Measurements from ENCODE around the gene ACOXL.
"Not testable (repeated sequence)": the region's sequence is repeated elsewhere in the genome, so short reads cannot be mapped to it uniquely, and the experiment has no call there.

Gene ACOXL

GRCh38 chr2:111066062-111066593, 333.8 kb downstream of the ACOXL start:
- no peak for DNase-seq (ENCODE audit: low read depth)

DNA sequence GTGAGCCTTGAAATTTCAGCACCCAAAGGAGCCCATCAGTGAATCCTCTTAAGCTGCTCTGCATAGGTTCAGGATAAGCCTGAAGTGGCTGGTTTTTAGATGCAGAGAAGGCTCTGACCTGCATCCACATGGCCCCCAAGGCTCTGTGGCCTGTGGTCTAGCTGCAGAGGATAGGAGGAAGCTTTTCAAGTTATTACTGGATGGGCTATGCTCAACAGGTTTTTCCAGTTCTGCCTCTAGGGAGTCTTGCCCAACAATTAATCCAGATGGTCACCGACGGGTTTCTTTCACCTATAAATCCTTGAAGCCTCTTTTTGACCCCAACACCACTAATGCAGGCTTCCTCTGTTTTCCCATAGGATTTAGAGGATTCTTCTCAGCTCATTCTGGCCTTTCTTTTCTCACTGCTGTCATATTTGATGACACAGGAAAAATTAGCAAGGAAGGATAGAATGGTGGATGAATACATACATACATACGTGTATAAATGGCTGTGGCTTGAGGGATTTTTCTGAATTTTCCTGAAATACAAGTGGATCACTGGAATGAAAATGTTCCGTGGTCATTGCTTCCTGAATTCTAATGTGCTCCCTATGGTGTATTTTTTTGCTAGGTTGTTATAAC, 336.2 kb downstream of the ACOXL start:
- no peak for DNase-seq (ENCODE audit: low read depth)

GRCh38 chr2:111069722-111070121, 337.3 kb downstream of the ACOXL start:
- DNase-seq (ENCODE audit: low read depth): no peak

- no peak for DNase-seq (ENCODE audit: low read depth)
These were observed 339.3 kb downstream of the ACOXL start for GRCh38 chr2:111071600-111072171.

DNA sequence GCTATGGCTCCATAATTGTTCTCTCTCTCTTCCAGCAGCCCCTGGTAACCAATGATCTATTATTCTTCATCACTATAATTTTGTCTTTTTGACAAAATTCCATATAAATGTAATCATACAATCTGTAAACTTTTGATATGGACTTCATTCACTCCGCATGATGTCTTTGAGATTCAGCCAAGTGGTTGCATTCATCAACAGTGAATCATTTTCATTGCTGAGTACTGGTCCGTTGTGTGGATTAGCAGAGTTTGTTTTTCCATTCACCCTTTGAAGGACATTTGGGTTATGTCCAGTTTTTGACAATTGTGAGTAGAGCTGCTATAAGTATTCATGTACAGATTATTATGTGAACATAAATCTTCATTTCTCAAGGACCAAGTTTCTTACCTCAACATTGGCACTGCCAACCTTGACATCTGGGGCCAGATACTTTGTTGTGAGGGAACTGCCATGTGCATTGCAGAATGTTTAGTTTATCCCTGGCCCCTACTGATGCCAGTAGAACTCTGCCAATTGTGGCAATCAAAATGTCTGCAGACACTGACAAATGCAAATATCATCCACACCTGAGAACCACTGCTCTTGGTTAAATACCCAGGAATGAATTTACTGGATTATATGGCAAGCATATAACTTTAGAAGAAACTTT, 340.0 kb downstream of the ACOXL start:
- DNase-seq (ENCODE audit: low read depth): no peak

- not testable (repeated sequence) for DNase-seq (ENCODE audit: low read depth)
These were observed 350.3 kb downstream of the ACOXL start for GRCh38 chr2:111082659-111083058.

DNA sequence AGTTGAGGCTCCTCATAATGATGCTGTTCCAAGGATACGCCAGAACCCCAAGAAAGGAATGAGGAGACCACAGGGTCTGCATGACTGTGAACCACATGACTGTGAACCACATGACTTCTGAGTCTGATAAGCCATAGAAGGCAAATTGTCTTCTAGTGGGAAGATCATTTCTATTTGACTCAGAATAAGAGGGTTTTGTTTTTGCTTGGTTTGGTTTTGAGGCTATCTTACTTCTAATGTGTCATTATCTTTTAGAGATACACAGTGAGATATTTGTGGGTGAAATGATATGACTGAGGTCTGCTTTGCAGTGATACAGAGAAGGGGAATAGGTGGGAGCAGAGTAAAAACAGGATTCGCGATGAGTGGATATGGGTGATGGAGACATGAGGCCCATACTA, 359.4 kb downstream of the ACOXL start:
- no peak for DNase-seq (ENCODE audit: low read depth)

DNA sequence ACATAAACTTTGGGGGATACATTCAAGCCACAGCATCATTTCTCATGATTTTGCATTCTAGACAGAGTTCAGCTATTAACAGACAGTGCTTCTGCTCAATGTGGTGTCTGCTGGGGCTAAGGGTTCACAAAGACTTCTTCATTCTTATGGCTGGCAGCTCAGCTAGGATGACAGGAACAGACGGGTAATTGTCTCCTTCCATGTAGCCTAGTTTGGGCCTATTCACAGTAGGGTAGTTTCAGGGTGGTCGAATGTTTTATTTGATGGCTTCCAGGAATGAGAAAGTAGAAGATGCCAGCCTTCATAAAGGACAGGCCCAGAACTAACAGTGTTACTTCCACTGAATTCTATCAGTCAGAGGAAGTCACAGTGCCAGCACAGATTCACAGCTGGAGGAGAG, 362.3 kb downstream of the ACOXL start:
- no peak for DNase-seq (ENCODE audit: low read depth)

- DNase-seq (ENCODE audit: low read depth): no peak
These were observed 363.1 kb downstream of the ACOXL start for GRCh38 chr2:111095434-111095833.

DNA sequence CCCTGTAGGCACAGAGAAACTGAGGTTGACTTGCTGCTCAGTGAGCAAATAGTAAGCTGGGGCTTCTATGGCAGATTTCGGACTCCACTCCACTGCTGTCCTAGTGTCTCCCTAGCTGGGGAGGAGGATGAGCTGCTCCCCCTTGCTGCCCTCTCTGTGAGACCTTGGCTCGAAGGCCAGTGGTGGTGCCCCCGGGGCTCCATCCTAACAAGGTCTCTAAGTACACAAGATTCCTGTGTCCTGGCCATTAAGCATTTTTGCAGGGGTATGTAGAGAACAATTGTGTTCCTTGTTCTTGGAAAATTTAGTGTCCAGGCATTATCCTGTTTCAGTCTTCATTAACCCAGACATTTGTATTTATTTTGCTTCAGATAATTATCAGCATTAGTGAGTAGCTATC, 367.0 kb downstream of the ACOXL start:
- DNase-seq (ENCODE audit: low read depth): no peak

DNA sequence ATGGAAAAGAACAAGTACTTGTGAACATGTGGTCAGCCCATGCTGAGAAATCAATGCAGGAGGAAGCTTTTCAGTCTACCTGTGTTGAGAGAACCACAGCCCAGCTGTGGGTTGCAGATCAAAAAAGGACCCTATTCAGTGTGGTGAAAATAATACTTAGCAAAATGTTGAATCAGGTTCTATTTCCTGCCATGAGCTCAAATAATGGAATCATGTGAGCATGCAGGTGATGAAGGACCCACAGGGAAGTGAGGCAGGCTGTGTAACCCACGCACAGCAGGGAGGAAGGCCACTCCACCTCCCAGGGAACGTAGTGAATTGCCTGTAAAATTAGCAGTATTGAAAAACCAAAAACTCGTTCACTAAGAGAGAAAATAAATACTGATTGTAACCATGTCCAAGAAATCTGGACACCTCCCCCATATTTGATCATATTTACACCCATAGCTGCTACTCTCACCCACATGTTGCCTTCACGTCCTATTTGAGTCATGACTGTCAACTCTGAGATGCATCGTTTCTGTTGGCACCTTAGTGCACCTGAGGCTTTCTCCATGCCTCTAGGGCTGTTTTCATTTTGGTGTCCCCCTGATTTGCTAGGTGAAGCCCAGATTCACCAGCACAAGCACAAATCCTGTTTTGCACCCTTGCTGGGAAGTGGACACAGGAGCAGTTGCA, 367.9 kb downstream of the ACOXL start:
- no peak for DNase-seq (ENCODE audit: low read depth)

- DNase-seq (ENCODE audit: low read depth): no peak
These were observed 368.4 kb downstream of the ACOXL start for GRCh38 chr2:111100765-111101162.

GRCh38 chr2:111101592-111101991, 369.2 kb downstream of the ACOXL start:
- DNase-seq (ENCODE audit: low read depth): no peak

DNA sequence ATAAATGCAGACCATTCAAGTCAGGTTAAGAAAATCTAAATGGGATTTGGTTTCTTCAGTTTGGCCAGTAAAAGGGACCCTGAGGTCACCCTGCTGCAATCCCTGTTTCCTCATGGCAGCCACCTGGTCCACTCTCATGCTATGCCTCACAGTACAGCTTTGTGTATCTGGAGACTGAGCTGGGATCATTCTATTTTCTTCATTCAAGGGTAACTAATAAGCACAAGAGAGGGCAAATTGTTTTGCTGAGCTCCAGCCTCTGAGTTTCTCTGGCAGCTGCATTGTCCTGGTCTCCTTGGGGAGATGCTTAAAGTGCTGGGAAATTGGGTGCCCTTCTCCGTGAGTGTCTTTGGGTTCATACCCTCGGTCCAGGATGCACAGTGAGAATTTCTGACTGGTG, 369.8 kb downstream of the ACOXL start:
- no peak for DNase-seq (ENCODE audit: low read depth)

GRCh38 chr2:111105926-111106325, 373.6 kb downstream of the ACOXL start:
- no peak for DNase-seq (ENCODE audit: low read depth)

GRCh38 chr2:111106706-111107105, 374.3 kb downstream of the ACOXL start:
- DNase-seq (ENCODE audit: low read depth): no peak

DNA sequence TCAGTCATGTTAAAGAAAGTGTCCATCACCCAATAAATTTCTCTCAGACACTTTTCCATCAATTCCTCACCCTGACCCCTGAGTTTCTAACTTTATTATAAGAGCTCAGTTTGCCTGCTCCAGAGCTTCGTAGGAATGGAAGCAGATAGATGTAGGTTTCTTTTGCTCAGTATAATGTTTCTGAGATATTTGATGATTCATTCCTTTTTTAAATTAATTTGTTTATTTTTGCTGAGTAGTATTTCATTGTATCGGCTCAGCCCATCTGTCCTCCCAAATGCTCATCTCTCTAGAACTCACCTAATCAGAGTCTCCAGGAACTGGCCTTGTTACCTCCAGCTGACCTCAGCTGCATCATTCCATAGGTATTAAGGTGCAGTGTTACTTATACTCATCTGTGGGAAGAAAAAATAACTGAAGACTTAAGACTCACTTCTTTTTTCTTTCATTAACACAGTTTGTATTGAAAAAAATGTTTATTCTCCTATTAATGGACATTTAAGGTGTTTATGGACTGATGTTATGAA, 376.4 kb downstream of the ACOXL start:
- no peak for DNase-seq (ENCODE audit: low read depth)

DNA sequence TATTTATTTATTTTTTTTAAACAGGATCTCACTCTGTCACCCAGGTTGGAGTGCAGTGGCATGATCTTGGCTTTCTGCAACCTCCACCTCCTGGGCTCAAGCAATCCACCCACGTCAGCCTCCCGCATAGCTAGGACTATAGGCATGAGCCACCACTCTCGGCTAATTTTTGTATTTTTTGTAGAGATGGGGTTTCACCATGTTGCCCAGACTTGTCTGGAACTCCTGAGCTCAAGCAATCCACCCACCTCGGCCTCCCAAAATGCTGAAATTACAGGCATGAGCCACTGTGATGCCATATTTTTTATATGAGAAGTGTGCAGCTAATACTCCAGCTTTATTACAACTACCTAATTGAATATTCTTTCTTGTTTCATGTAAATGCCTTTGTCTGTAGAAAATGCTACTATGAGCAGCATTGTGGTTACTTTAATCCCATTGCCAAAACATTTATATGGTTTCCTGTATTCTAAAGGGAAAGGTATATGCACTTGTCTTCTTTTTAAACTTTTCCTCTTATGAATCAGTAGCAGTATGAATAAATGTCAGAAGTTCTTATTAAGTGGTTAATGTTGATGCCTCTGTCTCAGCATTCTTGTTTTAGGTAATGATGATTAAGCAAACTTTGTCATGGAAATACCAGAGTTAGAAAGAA, 378.9 kb downstream of the ACOXL start:
- no peak for DNase-seq (ENCODE audit: low read depth)

GRCh38 chr2:111113838-111114237, 381.5 kb downstream of the ACOXL start:
- DNase-seq (ENCODE audit: low read depth): no peak

- no peak for DNase-seq (ENCODE audit: low read depth)
These were observed 383.8 kb downstream of the ACOXL start for GRCh38 chr2:111116011-111116746.

DNA sequence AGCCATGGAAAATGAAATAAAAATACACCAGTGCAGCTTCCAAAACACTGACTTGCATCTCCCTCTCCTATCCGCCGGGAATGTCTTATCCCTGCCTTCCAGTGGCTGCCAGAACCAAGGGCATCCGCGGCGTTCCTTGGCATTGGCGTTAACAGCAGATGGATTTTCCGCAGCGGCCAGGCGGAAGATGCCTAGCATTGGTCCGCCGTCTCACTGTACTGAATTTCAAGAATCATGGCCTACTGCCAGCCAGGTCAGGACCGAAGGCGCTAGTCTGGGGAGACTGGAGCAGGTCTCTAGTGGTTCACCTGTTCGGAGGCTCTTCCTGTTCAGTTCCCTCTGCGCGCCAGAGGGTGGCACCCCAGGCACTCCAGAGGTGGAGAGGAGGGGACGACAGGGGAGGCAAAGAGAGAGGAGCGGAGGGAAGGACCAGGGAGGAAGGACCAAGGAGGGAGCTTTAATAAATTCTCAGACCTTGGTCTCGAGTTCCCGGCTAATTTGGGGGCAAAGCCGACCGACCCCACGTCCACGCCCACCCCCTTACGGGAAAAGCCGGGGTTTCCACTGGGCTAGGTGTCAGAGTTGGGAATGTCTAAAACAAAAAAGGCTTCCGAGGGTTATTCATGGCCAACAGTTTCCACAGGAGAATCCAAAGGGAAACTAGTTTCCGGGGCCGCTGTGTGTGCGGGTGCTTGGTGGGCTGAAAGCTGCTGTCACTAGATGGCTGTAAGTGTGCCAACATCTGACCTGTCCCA, 384.6 kb downstream of the ACOXL start:
- peak; percentile 33 for DNase-seq (ENCODE audit: low read depth)

Measured in stimulated activated CD8-positive, alpha-beta memory T cell treated with anti-CD3 and anti-CD28 coated beads, Interleukin-12 subunit alpha, Interleukin-12 subunit beta, amount 100 ng/mL, for 4 hours (primary cell).